GM19023 (cell line): ENCODE results near the gene TMCO4.
"Not testable (repeated sequence)": the region's sequence is repeated elsewhere in the genome, so short reads cannot be mapped to it uniquely, and the experiment has no call there.

Experiments used
- ATAC-seq: cut with Tn5 transposase; IDR thresholded peaks from one replicate; pipeline ENCODE4 v1.9.1; 2021; ENCODE audit warnings: mild to moderate bottlenecking, moderate library complexity; ENCODE audit not compliant: unreplicated experiment

Gene TMCO4

DNA sequence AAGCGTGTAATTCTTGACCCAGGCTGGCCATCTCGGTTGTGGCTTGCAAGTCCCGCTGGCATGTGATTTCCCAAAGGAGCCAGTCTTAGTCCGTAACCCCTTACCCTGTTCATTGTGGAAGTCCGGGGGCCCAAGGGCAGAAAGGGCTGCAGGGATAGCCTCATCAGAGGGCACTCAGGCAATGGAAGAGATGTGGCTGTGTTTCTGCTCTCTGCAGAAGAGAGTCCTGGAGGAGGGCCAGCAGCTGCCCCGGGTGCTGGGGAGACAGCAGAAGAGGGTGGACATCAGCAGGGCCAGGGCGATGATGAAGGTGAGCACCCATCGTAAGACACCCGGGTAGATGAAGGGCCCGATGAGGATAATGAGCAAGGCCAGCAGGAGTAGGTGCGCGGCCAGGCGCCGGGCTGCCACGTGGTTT is 14.5 kb upstream of the TMCO4 start:
- ATAC-seq, result no peak

DNA sequence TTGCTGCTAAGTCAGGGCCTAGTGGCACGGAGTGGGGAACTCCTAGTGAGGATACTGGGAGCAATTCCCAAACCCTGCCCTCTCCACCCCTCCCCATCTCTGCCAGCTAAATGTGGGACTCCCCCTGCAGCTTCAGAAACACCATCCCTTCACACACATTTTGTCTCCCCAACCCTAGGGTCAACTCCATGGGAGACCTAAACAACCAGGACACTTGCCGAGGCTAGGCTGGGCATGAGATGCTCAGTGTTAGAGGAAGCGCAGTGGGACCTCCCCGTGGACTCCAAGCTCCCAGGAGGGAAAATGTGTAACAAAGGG is 13.9 kb upstream of the TMCO4 start:
- ATAC-seq, result no peak

- no peak for ATAC-seq
Measured at GRCh38 chr1:19812875-19813642, 13.3 kb upstream of the TMCO4 start.

- no peak for ATAC-seq
Measured at GRCh38 chr1:19811206-19811851, 11.6 kb upstream of the TMCO4 start.

DNA sequence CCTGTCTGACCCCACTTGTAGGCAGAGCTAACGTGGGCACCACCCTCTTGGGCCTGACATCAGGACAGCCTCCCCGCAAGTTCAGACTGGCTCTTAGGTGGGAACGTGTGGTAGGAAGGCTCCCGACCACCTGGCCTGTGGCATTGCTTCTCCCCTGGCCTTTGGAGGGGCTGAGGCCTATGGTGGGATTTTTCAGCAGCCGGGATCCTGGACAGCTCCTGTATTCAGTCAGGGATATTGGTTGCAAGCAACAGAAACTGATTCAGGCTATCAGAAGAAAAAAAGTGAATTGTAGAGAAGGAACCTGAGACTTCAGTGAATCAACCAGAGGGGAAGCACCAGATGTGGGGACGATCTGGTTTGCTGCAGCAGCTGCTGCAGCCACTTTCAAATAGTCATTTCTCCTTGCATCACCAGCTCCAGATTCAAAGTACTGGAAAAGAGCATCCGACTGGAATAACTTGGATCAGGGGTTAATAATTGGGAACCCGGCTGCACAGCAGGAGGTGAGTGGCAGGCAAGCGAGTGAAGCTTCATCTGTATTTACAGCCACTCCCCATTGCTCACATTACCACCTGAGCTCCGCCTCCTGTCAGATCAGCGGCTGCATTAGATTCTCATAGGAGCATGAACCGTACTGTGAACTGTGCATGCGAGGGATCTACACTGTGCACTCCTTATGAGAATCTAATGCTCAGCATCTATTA is 9.5 kb upstream of the TMCO4 start:
- no peak for ATAC-seq

GRCh38 chr1:19808351-19808750 is 8.6 kb upstream of the TMCO4 start:
- no peak for ATAC-seq

DNA sequence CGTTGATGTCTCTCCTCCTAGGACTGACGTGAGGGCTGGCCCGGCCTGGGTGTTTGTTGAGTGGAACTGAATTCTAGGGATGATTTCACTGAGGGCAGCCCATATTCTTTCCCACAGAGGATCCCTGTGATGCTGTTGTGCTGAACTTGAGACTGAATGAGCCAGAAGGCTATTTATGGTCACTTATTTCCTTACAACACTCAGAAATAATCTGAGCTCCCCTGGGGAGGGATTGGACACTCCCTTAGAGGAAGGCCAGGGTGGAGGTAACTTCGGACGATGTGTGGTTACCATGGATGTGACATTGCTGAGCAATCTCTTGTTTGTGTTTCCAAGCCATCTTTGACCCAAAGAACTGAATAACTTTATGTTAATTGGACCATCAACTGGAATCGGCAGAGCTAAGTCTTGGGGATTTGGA is 5.1 kb upstream of the TMCO4 start:
- ATAC-seq, result no peak

DNA sequence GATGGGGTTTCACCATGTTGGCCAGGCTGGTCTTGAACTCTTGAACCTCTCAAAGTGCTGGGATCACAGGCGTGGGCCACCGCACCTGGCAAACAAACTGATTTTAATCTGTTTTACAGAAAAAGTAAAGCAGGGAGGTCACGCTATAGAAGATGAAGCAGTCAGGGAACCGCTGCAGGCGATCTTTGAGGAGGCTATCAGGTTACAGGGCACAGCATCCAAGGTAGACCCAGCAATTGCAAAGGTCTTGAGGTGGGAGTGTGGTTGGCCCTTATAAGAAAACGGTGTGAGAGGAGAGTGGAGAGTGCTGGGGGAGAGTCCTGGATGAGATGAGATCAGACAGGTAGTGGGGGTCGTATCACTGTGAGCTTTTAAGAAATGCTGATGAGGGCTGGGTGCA is 2.6 kb upstream of the TMCO4 start:
- no peak for ATAC-seq

DNA sequence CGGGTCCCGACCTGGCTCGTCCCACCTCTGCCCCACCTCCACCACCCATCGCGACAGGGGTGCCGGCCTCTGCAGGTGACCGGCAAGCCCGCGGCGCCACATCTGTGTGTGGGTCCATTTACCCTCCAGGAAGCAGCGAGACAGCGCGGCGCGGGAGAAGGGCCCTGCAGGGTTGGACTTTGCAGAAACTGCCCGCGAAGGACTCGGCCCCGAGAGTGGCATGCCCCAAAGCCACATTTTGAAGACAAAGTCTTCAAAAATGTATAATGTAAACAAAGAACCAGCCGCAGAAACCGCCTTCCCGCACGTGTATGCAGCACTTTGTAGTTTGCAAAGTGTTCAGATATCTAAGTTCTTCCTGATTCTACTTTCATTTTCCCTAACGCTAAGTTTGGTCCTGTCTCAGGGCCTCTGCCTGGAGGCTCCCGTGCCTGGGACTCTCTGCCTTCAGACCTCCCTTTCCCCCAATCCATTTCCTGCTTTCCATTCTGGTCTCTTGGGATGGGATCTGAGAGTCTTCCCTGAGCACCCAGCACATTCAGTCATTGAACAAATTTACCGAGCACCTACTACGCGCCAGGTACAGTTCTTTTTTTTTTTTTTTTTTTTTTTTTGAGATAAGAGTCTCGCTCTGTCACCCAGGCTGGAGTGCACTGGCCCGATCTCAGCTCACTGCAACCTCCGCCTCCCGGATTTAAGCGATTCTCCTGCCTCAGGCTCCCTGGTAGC is 524 bp upstream of the TMCO4 start:
- ATAC-seq, result peak; percentile 41

DNA sequence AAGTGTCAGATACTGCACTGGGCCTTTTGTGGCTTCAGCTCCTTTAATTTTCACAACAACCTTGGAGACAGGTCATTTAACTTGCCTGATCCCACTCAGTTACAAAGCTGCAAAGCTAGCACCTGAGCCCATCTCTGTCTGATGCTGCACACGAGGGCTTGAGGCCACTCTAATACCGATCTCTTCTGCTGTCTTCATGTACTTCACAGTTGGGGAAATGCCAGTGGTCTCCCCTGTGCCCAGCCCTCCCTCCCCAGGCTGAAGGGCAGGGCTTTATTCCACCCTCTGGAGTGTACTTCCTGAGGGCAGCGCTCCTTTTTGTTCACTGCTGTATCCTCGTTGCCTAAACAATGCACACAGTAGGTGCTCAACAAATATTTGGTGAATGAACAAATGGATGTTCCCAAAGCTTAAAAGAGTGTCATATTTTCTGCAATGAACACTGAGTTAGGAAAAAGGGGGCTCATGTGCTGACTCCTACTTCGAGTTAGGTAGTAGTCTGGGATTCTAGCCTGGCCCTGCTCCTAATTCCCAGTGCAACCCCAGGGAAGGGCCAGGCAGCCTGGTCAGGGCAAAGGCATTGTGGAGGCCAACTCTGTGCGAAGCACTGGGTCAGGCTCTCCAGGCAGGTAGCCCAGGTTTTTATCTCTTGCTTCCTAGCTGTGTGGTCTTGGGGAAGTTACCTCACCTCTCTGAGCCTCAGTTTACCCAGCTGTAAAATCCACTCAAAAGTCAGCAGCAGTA is 1.1 kb downstream of the TMCO4 start:
- ATAC-seq, result no peak

GRCh38 chr1:19797827-19798226 is 1.9 kb downstream of the TMCO4 start:
- ATAC-seq, result no peak

- no peak for ATAC-seq
Measured at GRCh38 chr1:19794583-19794982, 5.1 kb downstream of the TMCO4 start.

DNA sequence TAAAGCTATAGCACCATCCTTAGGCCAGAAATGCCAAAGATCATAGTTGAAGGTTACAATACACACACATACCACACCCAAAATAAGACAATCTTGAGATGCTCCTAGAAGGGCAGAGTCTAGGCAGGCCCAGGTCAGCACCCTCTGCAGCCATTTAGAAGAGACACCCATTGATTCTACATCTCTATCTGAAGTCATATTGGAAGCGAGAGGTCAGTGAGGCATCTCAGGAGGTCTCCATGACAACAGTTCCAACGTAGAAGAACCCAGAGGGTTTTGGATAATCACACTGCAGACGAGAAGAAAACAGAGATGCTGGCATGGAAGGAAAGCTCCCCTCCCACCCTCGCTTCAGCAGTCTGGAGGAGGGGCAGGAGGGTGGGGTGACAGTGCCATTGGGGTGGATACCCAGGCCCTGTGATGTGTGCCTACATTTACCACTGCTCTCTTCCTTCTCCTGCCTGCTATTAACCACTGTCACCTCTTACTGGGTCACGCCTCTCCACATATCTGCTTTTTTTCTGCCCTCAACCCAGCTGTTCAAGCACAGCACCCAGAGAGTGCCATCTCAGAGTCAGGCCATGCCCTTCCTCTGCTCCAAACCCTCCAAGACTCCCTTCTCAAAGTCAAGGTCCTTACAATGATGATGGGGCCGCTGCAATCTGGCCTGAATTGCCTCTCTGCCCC is 6.2 kb downstream of the TMCO4 start:
- ATAC-seq, result no peak

DNA sequence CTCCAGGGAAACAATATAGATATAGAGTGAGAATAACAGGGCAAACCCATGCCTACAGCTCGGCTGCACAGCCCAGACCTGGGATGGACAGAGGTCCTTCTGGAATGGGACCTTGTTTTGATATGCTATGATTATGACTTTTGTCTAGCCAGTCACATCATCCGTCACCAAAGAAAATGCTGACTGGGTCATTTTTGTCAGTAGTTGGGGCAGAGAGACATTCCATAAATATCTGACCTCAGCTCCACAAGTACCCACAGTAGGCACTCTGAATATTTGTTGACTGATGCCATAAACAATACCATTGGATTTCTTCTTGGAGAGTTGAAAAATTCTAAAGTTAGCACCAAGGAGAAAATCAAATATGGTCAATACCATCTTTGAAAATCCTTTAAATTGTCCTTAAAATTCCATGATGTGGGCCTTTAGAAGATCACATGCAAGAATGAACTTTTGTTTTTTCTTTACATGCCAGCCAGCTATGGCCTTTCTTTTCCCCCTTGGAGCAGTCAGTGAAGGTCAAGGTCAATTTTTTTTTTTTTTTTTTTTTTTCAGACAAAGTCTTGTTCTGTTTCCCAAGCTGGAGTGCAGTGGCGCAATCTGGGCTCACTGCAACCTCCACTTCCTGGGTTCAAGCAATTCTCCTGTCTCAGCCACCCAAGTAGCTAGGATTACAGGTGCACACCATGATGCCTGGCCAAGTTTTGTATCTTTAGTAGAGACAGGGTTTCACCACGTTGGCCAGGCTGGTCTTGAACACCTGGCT is 7.3 kb downstream of the TMCO4 start:
- no peak for ATAC-seq

- ATAC-seq, result not testable (repeated sequence)
Measured at GRCh38 chr1:19790061-19790975, 9.4 kb downstream of the TMCO4 start.

- no peak for ATAC-seq
Measured at GRCh38 chr1:19786988-19787423, 12.7 kb downstream of the TMCO4 start.

- no peak for ATAC-seq
Measured at GRCh38 chr1:19785660-19786059, 14.1 kb downstream of the TMCO4 start.

DNA sequence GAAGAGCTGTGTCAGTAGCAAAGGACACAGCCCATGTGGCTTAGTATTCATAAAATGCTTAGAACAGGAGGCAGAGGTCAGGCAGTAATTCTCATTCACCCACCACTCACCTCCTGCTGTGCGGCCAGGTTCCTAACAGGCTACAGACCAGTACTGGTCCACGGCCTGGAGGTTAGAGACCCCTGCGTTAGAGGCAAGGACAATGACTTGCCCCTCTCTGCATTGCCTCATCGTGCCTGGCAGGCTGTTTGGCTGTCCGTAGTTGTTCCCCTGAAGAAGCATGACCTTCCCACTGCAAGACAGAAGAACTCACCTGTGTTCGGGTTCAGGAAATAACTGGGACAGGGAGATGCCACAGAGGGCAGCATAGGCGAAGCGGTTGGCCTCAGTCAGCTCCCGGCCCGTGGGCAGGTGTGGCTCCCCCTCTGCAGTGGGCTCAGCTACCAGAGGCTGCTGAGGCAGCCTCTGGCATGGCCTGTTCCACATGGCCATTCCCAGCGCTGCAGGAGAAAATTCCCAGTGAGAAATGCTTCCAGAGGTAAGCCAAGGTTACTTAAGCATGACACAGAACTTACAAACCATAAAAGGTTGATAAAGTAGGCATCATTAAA is 19.3 kb downstream of the TMCO4 start:
- ATAC-seq, result no peak
